GM20431 (cell line): ENCODE data around the gene BUD23.
"Not testable (repeated sequence)": the region's sequence is repeated elsewhere in the genome, so short reads cannot be mapped to it uniquely, and the experiment has no call there.

ENCODE experiments used
- in situ Hi-C: fragments of 300-500 bp; cut with MseI, MboI; formaldehyde crosslinking; loops from one replicate; pipeline ENCODE4 v1.15.0; 2020; ENCODE audit warnings: low sequenced_read_pairs; ENCODE audit not compliant: unreplicated experiment

BUD23 gene

DNA sequence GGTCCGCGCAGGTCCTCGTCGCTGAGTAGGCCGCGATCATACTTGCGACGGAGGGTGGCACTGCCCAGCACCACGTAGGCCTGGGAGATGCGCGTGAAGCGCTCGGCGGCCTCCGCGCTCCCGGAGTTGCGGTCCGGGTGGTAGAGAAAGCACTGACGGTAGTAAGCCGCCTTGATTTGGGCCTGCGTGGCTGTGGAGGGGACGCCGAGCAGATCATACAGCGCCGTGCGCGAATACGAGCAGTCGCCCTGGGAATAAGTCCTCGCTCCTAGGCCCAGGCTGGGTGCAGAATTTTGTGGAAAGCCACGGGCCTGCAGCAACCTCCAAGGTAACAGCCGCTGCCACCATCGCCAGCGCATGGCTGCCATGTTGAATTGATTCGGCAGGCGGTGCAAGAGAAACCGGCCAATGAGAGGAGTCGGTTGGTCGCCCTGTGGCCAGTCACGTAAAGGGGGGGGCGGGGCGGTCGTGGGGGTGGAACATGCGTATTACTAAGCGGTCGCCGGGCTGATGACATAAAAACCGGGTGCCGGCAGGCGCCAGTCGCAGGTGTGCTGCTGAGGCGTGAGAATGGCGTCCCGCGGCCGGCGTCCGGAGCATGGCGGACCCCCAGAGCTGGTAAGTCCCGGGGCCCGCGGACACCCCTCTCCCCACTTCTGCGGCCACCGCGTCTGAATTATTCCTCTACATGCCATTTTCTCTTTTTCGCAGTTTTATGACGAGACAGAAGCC, at the start of gene BUD23, which contains the start of gene DNAJC30:
TSS of gene BUD23 (plus strand) at position 542 of the 732 bp plus-strand sequence. CDS start at position 571, 29 bp downstream.
TSS of gene DNAJC30 (minus strand) at position 398 of the 732 bp plus-strand sequence. CDS start at position 368, 30 bp downstream.
- in situ Hi-C loops, result no loop called here

DNA sequence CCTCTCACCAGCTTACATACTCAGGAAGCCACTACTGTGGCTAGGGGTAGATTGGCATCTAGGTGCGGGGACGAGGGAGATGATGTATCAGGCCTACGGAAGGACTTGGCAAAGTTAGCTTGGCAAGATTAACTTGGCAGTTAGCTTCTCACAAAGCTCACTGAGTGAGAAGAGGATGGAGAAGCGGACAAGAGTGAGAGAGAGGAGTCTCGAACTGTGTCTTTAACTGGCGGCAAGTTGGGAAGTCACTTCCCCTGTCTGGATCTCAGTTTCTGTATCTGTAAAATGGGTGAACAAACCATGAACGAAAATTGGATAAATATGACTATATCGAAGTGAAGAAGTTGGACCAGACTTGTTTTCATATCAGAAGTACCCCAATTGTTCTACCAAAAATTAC, 49.6 kb upstream of the BUD23 start:
- in situ Hi-C loops, result no loop called here

GRCh38 chr7:73635428-73636200, 47.8 kb upstream of the BUD23 start:
- in situ Hi-C loops, result no loop called here

GRCh38 chr7:73638911-73639310, 44.5 kb upstream of the BUD23 start:
- in situ Hi-C loops, result no loop called here

DNA sequence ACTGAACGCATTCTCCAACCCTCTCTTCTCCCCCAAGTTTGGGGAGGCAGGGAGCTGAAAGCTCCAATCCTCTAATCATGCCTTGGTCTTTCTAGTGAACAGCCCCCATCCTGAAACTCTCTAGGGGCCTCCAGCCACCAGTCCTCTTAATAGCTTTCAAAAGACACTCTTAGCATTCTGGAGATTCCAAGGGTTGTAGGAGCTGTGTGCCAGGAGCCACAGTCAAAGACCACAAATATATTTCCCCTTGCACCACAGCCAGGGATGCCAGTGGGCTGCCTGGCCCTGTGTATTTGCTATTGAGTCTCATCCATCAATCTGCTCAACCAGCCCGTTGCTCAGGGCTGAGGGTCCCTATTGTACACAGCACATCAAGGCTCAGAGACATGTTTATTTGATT, 40.6 kb upstream of the BUD23 start:
- in situ Hi-C loops, result no loop called here

GRCh38 chr7:73644688-73645286, 38.6 kb upstream of the BUD23 start:
- in situ Hi-C loops, result no loop called here

DNA sequence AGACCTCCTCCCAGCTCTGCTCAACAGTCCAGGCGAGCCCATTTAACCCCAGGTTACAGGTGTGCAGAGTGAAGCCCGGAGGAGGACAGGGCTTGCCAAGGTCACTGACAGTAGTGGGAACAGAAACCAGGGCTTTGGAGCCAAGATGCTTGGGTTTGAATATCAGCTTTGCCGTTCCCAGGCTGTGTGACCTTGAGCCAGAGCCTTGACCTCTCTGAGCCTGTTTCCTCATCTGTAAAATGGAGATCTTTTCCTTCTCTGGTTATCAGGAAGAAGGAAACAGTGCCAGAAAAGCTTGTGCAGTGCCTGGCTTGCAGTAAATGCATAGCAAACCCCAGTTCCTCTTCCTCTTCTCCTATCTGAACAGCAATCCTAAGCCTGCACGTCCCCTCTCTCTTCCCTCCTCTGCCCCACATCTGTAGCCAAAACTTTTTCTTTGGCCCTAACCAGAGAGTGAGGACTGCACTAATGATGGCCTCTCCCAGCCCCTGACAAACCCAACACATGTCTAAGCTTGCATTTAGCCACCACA, 37.7 kb upstream of the BUD23 start:
- in situ Hi-C loops, result no loop called here

GRCh38 chr7:73646785-73647724, 36.3 kb upstream of the BUD23 start:
- in situ Hi-C loops, result no loop called here

- in situ Hi-C loops, result no loop called here
Measured at GRCh38 chr7:73647725-73648592, 35.4 kb upstream of the BUD23 start.

DNA sequence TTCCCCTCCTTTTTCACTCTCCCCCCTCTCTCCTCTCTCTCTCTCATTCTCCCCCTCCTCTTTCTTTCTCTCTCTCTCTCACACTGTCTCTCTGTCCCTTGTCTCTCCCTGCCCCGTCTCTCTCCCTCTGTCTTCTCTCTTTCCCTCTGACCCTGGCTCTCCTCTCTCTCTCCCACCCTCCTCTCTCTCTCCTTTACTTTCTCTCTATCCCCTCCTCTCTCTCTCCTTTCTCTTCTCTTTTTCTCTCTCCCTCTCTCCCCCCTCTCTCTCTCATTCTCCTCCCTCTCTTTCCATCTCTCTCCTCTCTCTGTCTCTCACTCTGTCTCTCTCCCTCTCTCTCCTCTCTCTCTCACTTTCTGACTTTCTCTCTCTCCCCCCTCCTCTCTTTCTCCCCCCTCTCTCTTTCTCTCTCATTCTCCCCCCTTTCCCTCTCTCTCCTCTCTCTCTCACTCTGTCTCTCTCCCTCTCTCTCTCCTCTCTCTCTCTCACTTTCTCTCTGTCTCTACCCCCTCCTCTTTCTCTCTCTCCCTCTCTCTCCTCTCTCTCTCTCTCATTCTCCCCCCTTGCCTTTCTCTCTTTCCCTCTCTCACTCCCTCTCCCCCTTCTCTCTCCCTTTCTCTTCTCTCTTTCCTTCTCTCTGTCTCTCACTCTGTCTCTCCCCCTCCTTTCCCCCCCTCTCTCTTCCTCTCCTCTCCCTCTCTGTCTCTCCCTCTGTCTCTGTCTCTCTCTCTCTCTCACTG, 34.6 kb upstream of the BUD23 start:
- in situ Hi-C loops, result no loop called here

DNA sequence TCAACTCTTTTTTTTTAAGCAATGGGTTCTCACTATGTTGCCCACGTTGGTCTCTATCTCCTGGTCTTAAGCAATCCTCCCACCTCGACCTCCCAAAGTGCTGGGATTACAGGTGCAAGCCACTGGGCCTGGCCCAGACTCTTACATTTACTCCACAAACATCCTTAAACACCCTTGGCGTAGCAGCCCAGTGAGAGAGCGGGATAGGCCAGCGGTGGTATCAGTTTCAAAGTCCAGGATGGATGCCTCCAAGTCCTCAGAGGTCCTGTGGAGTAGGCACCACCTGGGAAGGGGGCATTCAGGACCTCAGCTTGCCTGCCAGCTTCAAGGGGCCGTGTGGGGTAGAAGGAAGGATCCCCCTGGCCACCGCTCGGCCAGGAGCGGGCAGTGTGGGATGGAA, 33.8 kb upstream of the BUD23 start:
- in situ Hi-C loops, result no loop called here

DNA sequence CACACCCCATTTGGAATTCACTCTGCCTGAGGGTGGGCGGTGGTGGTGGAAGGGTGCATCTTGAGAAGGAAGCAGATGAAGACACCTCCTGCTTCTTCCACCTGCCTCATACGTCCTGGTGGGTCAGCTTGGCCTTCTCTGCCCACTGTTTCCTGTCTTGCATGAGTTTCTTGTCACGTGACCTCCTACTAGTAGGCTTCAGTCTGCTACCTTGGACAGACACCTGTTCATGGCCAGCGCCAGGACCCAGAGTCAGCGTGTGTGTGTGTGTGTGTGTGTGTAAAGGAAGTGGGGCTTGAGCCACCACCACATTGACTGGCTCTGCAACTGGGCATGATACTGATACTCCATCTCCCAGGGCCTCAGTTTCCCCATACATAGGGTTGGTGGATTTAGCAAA, 32.9 kb upstream of the BUD23 start:
- in situ Hi-C loops, result loop anchor here (10.0 kb wide), 1 partner anchor 64 kb away; the partner anchor contains the start of gene STX1A

- in situ Hi-C loops, result loop anchor here (10.0 kb wide), 1 partner anchor 62 kb away; the partner anchor contains the start of gene STX1A
Measured at GRCh38 chr7:73652541-73652949, 30.9 kb upstream of the BUD23 start.

DNA sequence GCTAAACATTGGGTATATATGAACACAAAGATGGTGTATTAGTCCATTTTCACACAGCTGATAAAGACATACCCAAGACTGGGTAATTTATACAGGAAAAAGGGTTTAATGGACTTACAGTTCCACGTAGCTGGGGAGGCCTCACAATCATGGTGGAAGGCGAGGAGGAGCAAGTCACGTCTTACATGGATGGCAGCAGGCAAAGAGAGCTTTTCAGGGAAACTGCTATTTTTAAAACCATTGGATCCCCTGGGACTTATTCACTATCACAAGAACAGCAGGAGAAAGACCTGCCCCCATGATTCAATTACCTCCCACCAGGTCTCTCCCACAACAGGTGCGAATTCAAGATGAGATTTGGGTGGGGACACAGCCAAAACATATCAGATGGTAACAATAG, 28.1 kb upstream of the BUD23 start:
- in situ Hi-C loops, result loop anchor here (10.0 kb wide), 1 partner anchor 59 kb away; the partner anchor contains the start of gene STX1A

DNA sequence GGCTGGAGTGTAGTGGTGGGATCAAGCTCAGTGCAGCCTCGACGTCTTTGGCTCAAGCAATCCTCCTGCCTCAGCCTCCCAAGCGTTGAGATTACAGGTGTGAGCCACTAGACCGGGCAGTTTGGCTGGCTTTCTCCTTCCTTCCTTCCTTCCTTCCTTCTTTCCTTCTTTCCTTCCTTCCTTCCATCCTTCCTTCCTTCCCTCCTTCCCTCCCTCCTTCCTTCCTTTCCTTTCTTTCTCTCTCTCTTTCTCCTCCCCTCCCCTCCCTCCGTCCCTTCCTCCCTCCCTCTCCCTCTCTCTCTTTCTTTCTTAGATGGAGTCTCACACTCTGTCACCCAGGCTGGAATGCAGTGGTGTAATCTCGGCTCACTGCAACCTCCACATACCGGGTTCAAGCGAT, 23.4 kb upstream of the BUD23 start:
- in situ Hi-C loops, result loop anchor here (10.0 kb wide), 1 partner anchor 55 kb away; the partner anchor contains the start of gene STX1A

DNA sequence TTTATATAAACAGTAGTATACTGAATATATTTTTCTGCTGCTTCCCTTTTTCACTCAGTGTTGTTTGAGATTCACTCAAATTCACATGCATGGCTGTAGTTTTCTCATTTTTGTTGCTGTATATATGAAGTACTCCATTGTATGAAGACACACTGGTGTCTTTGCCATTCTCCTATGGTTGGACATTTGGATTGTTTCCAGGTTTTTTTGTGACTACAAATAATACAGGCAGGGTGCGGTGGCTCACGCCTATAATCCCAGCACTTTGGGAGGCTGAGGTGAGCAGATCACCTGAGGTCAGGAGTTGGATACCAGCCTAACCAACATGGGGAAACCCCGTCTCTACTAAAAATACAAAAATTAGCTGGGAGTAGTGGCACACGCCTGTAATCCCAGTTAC, 22.8 kb upstream of the BUD23 start:
- in situ Hi-C loops, result not testable (repeated sequence)

- in situ Hi-C loops, result no loop called here
Measured at GRCh38 chr7:73663033-73663432, 20.4 kb upstream of the BUD23 start.
